Endothelial cell of umbilical vein (primary cell): ENCODE measurements around the gene AKAP13. TPM values are rescaled to one million over a fixed set of nuclear protein-coding genes. Genes with fewer than 3 reads are reported as not detected.

Experiments
- BruUV-seq: library from RNA; stranded (reverse); fragments of 400-500 nt; replicated peaks from 2 replicates; lab custom pipeline; 2021; lab: Mats Ljungman, UMichigan
- CTCF ChIA-PET: fragments of 300-600, 350-600 bp; sonication (Branson Sonifier 250); formaldehyde crosslinking; loops from one replicate; lab custom pipeline; 2021; ENCODE audit warnings: antibody characterized with exemption, inconsistent platforms; lab: Charles Lee
- POLR2A ChIA-PET: fragments of 300-600, 350-600 bp; sonication (Branson Sonifier 250); formaldehyde crosslinking; loops from one replicate; lab custom pipeline; 2021; ENCODE audit warnings: antibody characterized with exemption, inconsistent platforms; lab: Charles Lee
- DNase-seq: peaks from one replicate; pipeline ENCODE4 v3.0.0-alpha.2; 2011; ENCODE audit warnings: low read depth, low spot score
- FAIRE-seq: peaks from 2 replicates; lab custom pipeline; 2011; peaks lifted over from hg19 to GRCh38; lab: Jason Lieb, UNC
- H2AFZ ChIP-seq: 2 replicates; pipeline ENCODE4 v1.6.0; 2012; ENCODE audit warnings: low read depth, low read length, control low read depth, inconsistent platforms
- H3K27ac ChIP-seq: 2 replicates; pipeline ENCODE4 v1.5.1; 2011; ENCODE audit warnings: low read depth, mild to moderate bottlenecking, control low read depth, low read length, moderate library complexity; ENCODE audit not compliant: insufficient read depth
- H3K27me3 ChIP-seq, 2 experiments: 2 replicates each; pipeline versions ENCODE4 v1.6.0 to v1.6.1; 2011; ENCODE audit warnings: low read length in 2 of 2, mixed read lengths in 1 of 2; ENCODE audit not compliant: control insufficient read depth in 2 of 2, insufficient read depth in 2 of 2
- H3K36me3 ChIP-seq, 2 experiments: 2 replicates in 1 of 2; 3 replicates in 1 of 2; pipeline ENCODE4 v1.5.1; 2011; ENCODE audit warnings: low read length in 2 of 2, mild to moderate bottlenecking in 1 of 2, moderate library complexity in 1 of 2; ENCODE audit not compliant: control insufficient read depth in 2 of 2, insufficient read depth in 2 of 2; ENCODE audit errors: extremely low read depth in 1 of 2
- H3K4me1 ChIP-seq: 3 replicates; pipeline ENCODE4 v1.5.1; 2011; ENCODE audit warnings: mild to moderate bottlenecking, low read length; ENCODE audit not compliant: control insufficient read depth, insufficient read depth; ENCODE audit errors: extremely low read depth
- H3K4me2 ChIP-seq: 2 replicates; pipeline ENCODE4 v1.6.1; 2011; ENCODE audit warnings: low read length, control low read depth, mixed read lengths; ENCODE audit not compliant: insufficient read depth
- H3K4me3 ChIP-seq, 3 experiments: fragments of 200-600 bp in 1 of 3; sonication (generic), shearing (Covaris generic) in 1 of 3; replicated peaks in 1 of 3; 2 replicates each; pipeline ENCODE4 v1.5.1; 2011 to 2016; ENCODE audit warnings: control low read depth in 3 of 3, low read length in 3 of 3, mild to moderate bottlenecking in 2 of 3, inconsistent platforms in 1 of 3, low read depth in 1 of 3, moderate library complexity in 1 of 3; ENCODE audit not compliant: insufficient read depth in 1 of 3
- H3K79me2 ChIP-seq: 2 replicates; pipeline ENCODE4 v1.6.0; 2012; ENCODE audit warnings: low read length, inconsistent platforms; ENCODE audit not compliant: control insufficient read depth, insufficient read depth
- H3K9ac ChIP-seq: replicated peaks from 2 replicates; pipeline ENCODE3; 2011; ENCODE audit warnings: low read length, control low read depth; ENCODE audit not compliant: insufficient read depth; ENCODE audit errors: extremely low read depth
- H3K9me1 ChIP-seq: replicated peaks from 3 replicates; pipeline ENCODE4 v1.6.0; 2011; ENCODE audit warnings: mild to moderate bottlenecking, low read length; ENCODE audit not compliant: control insufficient read depth, insufficient read depth; ENCODE audit errors: extremely low read depth
- H3K9me3 ChIP-seq: replicated peaks from 2 replicates; pipeline ENCODE4 v1.5.1; 2012; ENCODE audit warnings: low read length, inconsistent platforms; ENCODE audit not compliant: control insufficient read depth, insufficient read depth
- H4K20me1 ChIP-seq: replicated peaks from 2 replicates; pipeline ENCODE3; 2011; ENCODE audit warnings: mild to moderate bottlenecking, low read length; ENCODE audit not compliant: control insufficient read depth, insufficient read depth; ENCODE audit errors: extremely low read depth
- EZH2 ChIP-seq: IDR thresholded peaks from 2 replicates; pipeline ENCODE4 v1.6.1; 2012; ENCODE audit warnings: borderline replicate concordance, low read depth, mild to moderate bottlenecking, moderate library complexity, low read length, inconsistent platforms; ENCODE audit not compliant: severe bottlenecking
- FOS ChIP-seq: IDR thresholded peaks from 2 replicates; pipeline ENCODE4 v1.6.1; 2011; ENCODE audit warnings: mild to moderate bottlenecking, low read length, moderate library complexity, borderline replicate concordance; ENCODE audit not compliant: insufficient read depth
- GATA2 ChIP-seq: IDR thresholded peaks from 2 replicates; pipeline ENCODE4 v1.7.0; 2011; ENCODE audit warnings: low read depth, mild to moderate bottlenecking, moderate library complexity, mixed read lengths, low read length; ENCODE audit not compliant: insufficient read length, insufficient read depth
- JUN ChIP-seq: IDR thresholded peaks from 2 replicates; pipeline ENCODE4 v1.6.1; 2011; ENCODE audit warnings: borderline replicate concordance, low read depth; ENCODE audit not compliant: insufficient read length, insufficient read depth
- MYC ChIP-seq: IDR thresholded peaks from one replicate; pipeline ENCODE4 v1.6.1; 2011; ENCODE audit warnings: mild to moderate bottlenecking, low read depth, low read length
- POLR2A ChIP-seq: IDR thresholded peaks from 2 replicates; pipeline ENCODE4 v1.6.1; 2012; ENCODE audit warnings: low read depth, mild to moderate bottlenecking, control low read depth, low read length
- POLR2AphosphoS5 ChIP-seq: IDR thresholded peaks from 2 replicates; pipeline ENCODE4 v1.6.1; 2012; ENCODE audit warnings: low read depth, mild to moderate bottlenecking, control low read depth, low read length, moderate library complexity; ENCODE audit not compliant: insufficient read depth
- dilution Hi-C: fragments of 300-500 bp; cut with MboI; formaldehyde crosslinking; loops from one replicate; pipeline ENCODE4 v1.15.0; 2019; ENCODE audit warnings: low sequenced_read_pairs; ENCODE audit not compliant: extremely low pct_ligation_motif_present
- intact Hi-C: fragments of 100-400 bp; cut with micrococcal nuclease; formaldehyde crosslinking; loops from one replicate; pipeline ENCODE4 v1.10.0; 2022
- polyA plus RNA-seq, 4 experiments: library from polyadenylated mRNA; depleted of rRNA in 3 of 4; stranded (reverse) in 3 of 4; unstranded in 1 of 4; fragments of >200 nt; gene quantifications; 2 replicates each; pipeline versions ENCODE4 v1.2.1 to v1.2.3, GENCODE V29; 2011 to 2012; ENCODE audit warnings: missing spikeins in 1 of 4
- total RNA-seq: library from RNA; stranded (reverse); gene quantifications from 2 replicates; pipeline ENCODE4 v1.2.3, GENCODE V29; 2021
- TF ChIP-seq, protein P1 (sequence below), 2 donors: IDR thresholded peaks; 1 replicate in 1 of 2; 2 replicates in 1 of 2; pipeline ENCODE4 v1.5.1; 2011; ENCODE audit warnings: low read length in 2 of 2, mild to moderate bottlenecking in 2 of 2, moderate library complexity in 2 of 2, control low read depth in 1 of 2, inconsistent platforms in 1 of 2, low read depth in 1 of 2; ENCODE audit not compliant: insufficient read depth in 1 of 2; ENCODE audit errors: extremely low read depth in 1 of 2
- TF ChIP-seq, protein P2 (sequence below): IDR thresholded peaks from 2 replicates; pipeline ENCODE4 v1.6.1; 2011; ENCODE audit not compliant: insufficient read depth, insufficient read length

Gene AKAP13
- total and polyA plus RNA-seq, 2 donors (not counting 3 experiments of a cell fraction or from before 2014, with no cell fraction given), result 22.8 to 87.8 TPM

DNA sequence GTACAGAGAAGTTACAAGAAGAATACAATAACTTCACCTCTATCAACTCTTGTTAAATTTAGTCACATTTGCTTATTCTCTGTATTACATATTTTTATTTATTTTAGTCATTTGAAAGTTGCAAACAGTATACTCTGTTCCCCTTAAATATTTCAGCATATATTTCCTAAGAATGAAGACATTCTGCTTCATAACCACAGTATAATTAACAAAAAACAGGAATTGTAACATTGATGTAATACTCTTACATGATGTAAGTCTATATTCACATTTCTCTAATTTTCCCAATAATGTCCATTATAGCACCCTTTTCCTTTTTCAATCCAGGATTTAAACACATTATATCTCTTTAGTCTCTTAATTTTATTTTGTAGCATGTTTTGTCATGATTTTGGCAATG lies 112.0 kb downstream of the AKAP13 start:
- Histone ChIP-seq H3K4me3 (no peak overlapping the region), H4K20me1 (no peaks in the 10 kb centered on the region), H3K4me2 (no peak overlapping the region), H3K9me3 (no peaks in the 10 kb centered on the region), H3K9me1 (no peaks in the 10 kb centered on the region), H3K4me1 (peaks cover 12% of the 10 kb centered on the region), H3K9ac (no peak overlapping the region), H2AFZ (no peak overlapping the region), H3K79me2 (peaks cover 13% of the 10 kb centered on the region), H3K27ac (no peak overlapping the region), H3K36me3 (no peaks in the 10 kb centered on the region), H3K27me3 (no peaks in the 10 kb centered on the region)
- DNase-seq (no peak), FAIRE-seq (no peak)
- dilution Hi-C loops, result no loop called here
- CTCF ChIA-PET, result interaction anchor here (1.5 kb wide), 1 partner anchor 12 kb away, joined by 5 read pairs; no protein-coding TSS in a partner anchor
- no TSS peak for BruUV-seq
- POLR2A ChIA-PET, result no interaction called here
- TF ChIP-seq, protein P1, sequence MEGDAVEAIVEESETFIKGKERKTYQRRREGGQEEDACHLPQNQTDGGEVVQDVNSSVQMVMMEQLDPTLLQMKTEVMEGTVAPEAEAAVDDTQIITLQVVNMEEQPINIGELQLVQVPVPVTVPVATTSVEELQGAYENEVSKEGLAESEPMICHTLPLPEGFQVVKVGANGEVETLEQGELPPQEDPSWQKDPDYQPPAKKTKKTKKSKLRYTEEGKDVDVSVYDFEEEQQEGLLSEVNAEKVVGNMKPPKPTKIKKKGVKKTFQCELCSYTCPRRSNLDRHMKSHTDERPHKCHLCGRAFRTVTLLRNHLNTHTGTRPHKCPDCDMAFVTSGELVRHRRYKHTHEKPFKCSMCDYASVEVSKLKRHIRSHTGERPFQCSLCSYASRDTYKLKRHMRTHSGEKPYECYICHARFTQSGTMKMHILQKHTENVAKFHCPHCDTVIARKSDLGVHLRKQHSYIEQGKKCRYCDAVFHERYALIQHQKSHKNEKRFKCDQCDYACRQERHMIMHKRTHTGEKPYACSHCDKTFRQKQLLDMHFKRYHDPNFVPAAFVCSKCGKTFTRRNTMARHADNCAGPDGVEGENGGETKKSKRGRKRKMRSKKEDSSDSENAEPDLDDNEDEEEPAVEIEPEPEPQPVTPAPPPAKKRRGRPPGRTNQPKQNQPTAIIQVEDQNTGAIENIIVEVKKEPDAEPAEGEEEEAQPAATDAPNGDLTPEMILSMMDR (IDR thresholded peaks at IDR 0.05; ENCODE audit: extremely low read depth in 1 of 2, insufficient read depth in 1 of 2, low read depth in 1 of 2, low read length in 2 of 2), result no peak
- TF ChIP-seq JUN (no peak), POLR2AphosphoS5 (no peak), GATA2 (no peak), EZH2 (no peak), POLR2A (no peak), MYC (no peak), FOS (no peak)
- TF ChIP-seq, protein P2, sequence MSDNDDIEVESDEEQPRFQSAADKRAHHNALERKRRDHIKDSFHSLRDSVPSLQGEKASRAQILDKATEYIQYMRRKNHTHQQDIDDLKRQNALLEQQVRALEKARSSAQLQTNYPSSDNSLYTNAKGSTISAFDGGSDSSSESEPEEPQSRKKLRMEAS, result no peak
- intact Hi-C loops, result loop anchor here (10.0 kb wide), 1 partner anchor 212 kb away; no protein-coding TSS in a partner anchor
